T-cell (primary cell): ENCODE data around the gene LAPTM5. TPM values are rescaled to one million over a fixed set of nuclear protein-coding genes. Genes with fewer than 3 reads are reported as not detected.

ENCODE experiments used
- ATAC-seq, 4 experiments: fragments of 200-7000 bp in 3 of 4; fragments of 150-1000 bp in 1 of 4; cut with Tn5 transposase; replicated peaks in 1 of 4; 1 replicate in 3 of 4; 2 replicates in 1 of 4; pipeline ENCODE4 v1.10.0; 2021; ENCODE audit warnings: moderate library complexity in 3 of 4, mild to moderate bottlenecking in 2 of 4, moderate number of reproducible peaks in 1 of 4
- CTCF ChIA-PET, 2 donors: fragments of 300-600 bp; sonication (Branson Sonifier 250); formaldehyde crosslinking; loops; one replicate each; lab custom pipeline; 2022; ENCODE audit warnings: antibody characterized with exemption in 2 of 2; lab: Charles Lee
- POLR2A ChIA-PET, 2 donors: fragments of 300-600 bp; sonication (Branson Sonifier 250); formaldehyde crosslinking; loops; one replicate each; lab custom pipeline; 2022; ENCODE audit warnings: antibody characterized with exemption in 2 of 2; lab: Charles Lee
- DNase-seq, 35 experiments: peaks; one replicate each; pipeline versions ENCODE4 v3.0.0 to v3.0.0-alpha.2; 2013 to 2023
- H3K27ac ChIP-seq: one replicate; pipeline ENCODE4 v1.5.1; 2013; ENCODE audit warnings: low read length
- H3K27me3 ChIP-seq, 2 experiments: replicated peaks in 1 of 2; 1 replicate in 1 of 2; 2 replicates in 1 of 2; pipeline versions ENCODE4 v1.6.1 to v1.7.0; 2013; ENCODE audit warnings: low read length in 1 of 2, mixed read lengths in 1 of 2; ENCODE audit not compliant: control insufficient read depth in 2 of 2, insufficient read depth in 2 of 2; ENCODE audit errors: extremely low read depth in 1 of 2
- H3K36me3 ChIP-seq, 2 donors: 1 replicate in 1 of 2; 2 replicates in 1 of 2; pipeline versions ENCODE4 v1.6.1 to v1.7.0; 2013; ENCODE audit warnings: low read length in 1 of 2; ENCODE audit not compliant: control insufficient read depth in 2 of 2, insufficient read depth in 1 of 2; ENCODE audit errors: extremely low read depth in 1 of 2
- H3K4me1 ChIP-seq, 2 experiments: 1 replicate in 1 of 2; 2 replicates in 1 of 2; pipeline versions ENCODE4 v1.6.1 to v1.7.0; 2013; ENCODE audit warnings: low read length in 2 of 2, mixed read lengths in 1 of 2; ENCODE audit not compliant: insufficient read depth in 2 of 2, control insufficient read depth in 1 of 2; ENCODE audit errors: extremely low read depth in 1 of 2
- H3K4me3 ChIP-seq, 2 donors: 1 replicate in 1 of 2; 2 replicates in 1 of 2; pipeline versions ENCODE4 v1.5.1 to v1.7.0; 2013; ENCODE audit warnings: mild to moderate bottlenecking in 2 of 2, low read length in 1 of 2, moderate library complexity in 1 of 2; ENCODE audit not compliant: control insufficient read depth in 1 of 2; ENCODE audit errors: extremely low read depth in 1 of 2
- H3K9me3 ChIP-seq: 2 replicates; pipeline ENCODE4 v1.7.0; 2013
- H3K27ac Mint-ChIP-seq, 2 donors: one replicate each; pipeline ENCODE4 v1.8.0; 2020 to 2021; ENCODE audit warnings: mild to moderate bottlenecking in 2 of 2, mixed read lengths in 2 of 2
- H3K27me3 Mint-ChIP-seq, 2 donors: one replicate each; pipeline ENCODE4 v1.8.0; 2021 to 2022; ENCODE audit warnings: mixed read lengths in 2 of 2
- H3K36me3 Mint-ChIP-seq: one replicate; pipeline ENCODE4 v1.8.0; 2021; ENCODE audit warnings: mixed read lengths
- H3K4me1 Mint-ChIP-seq, 3 donors: one replicate each; pipeline ENCODE4 v1.8.0; 2020 to 2022; ENCODE audit warnings: mixed read lengths in 3 of 3, mild to moderate bottlenecking in 1 of 3
- H3K4me3 Mint-ChIP-seq, 3 donors: one replicate each; pipeline ENCODE4 v1.8.0; 2020 to 2022; ENCODE audit warnings: mild to moderate bottlenecking in 3 of 3, mixed read lengths in 3 of 3, moderate library complexity in 3 of 3
- H3K9me3 Mint-ChIP-seq, 3 donors: one replicate each; pipeline ENCODE4 v1.8.0; 2020 to 2022; ENCODE audit warnings: mixed read lengths in 3 of 3
- WGBS: methylation state at CpG from one replicate; pipeline ENCODE4 v1.1.5; 2013; ENCODE audit warnings: missing lambda C conversion rate; ENCODE audit not compliant: insufficient coverage; 5-methylcytosine and 5-hydroxymethylcytosine counted together
- total RNA-seq, 35 experiments: library from RNA in 6 of 35; stranded (reverse) in 6 of 35; fragments of 120-200 nt in 1 of 35; gene quantifications; one replicate each; pipeline versions ENCODE4 v1.2.1 to v1.2.4 and lab custom pipeline; 2013 to 2026

Gene LAPTM5
- total RNA-seq, 5 donors from 2014 or later (not counting 1 experiment from before 2014, with no cell fraction given) = 529 to 586 (median 559) TPM

DNA sequence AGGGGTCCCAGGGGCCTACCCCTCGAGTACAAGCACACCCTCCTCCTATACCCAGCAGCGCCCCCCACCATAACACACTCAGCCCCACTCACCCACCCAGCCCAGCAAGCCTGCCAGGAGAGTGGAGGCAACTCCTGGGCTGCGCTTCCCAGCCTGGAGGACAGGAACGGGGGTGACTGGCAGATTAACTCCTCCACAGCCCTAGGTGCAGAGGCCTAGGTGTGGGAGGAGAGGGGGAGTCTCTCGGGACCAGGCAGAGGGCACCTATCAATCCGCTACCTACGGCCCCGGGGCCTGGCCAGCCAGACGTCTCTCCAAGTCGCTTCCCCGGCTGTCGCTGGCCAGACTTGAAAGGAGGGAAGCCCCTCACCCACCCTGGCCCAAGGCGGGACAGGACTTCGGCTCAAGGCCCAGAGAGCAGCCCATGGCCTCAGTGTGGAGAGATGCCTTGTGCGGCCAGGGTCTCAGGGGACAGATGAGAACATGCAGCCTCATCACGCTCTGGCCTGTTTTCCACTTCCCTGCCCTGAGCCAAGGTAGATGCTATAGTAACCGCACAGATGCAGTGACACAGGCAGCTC, 59.1 kb downstream of the LAPTM5 start:
- no peak overlapping the region for H3K4me3 Mint-ChIP-seq
- ATAC-seq (no peak), DNase-seq (no peak)
- Histone ChIP-seq H3K4me3 (no peak overlapping the region), H3K27me3 (peaks cover 0 to 15% of the 10 kb centered on the region in 2 experiments), H3K27ac (no peak overlapping the region), H3K36me3 (no peaks in the 10 kb centered on the region), H3K4me1 (no peaks in the 10 kb centered on the region), H3K9me3 (no peaks in the 10 kb centered on the region)
- no peaks in the 10 kb centered on the region for H3K4me1 Mint-ChIP-seq
- 81% methylated on average over 13 of the region's 17 CpGs for WGBS
- peaks cover 0 to 4% of the 10 kb centered on the region in 2 donors for H3K27me3 Mint-ChIP-seq
- H3K27ac Mint-ChIP-seq = no peak overlapping the region
- no peaks in the 10 kb centered on the region for H3K9me3 Mint-ChIP-seq
- H3K36me3 Mint-ChIP-seq = no peaks in the 10 kb centered on the region
- CTCF ChIA-PET = no interaction called here
- POLR2A ChIA-PET = no interaction called here

- H3K4me1 Mint-ChIP-seq = peaks cover 0 to 3% (median 0%) of the 10 kb centered on the region in 3 donors
Observed at GRCh38 chr1:30697571-30698376, 59.8 kb downstream of the LAPTM5 start.

DNA sequence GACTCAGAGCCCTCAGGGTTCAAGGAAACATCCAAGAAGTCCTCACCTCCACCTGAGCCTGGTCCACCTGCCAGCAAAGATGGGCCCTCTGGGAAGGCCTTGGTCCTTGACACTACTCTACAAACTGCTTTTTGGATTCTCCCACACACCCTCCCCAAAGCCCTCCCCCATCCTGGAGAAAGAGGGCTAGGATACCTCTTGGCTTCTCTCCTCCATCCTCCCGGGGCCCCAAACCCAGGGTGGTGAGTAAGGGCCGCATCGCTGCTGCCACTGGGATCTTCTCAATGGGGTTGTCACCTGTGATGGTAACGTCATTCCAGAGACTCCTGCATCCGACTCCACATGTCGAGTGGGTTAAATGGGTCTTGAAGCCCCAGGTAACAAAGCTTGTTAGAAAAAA, 60.7 kb downstream of the LAPTM5 start:
- Histone ChIP-seq H3K4me1 (no peaks in the 10 kb centered on the region), H3K4me3 (no peak overlapping the region), H3K27ac (no peak overlapping the region), H3K36me3 (no peaks in the 10 kb centered on the region), H3K27me3 (peaks cover 0 to 27% of the 10 kb centered on the region in 2 experiments), H3K9me3 (no peaks in the 10 kb centered on the region)
- Mint-ChIP-seq H3K27ac (no peak overlapping the region), H3K4me1 (peaks cover 0 to 12% (median 3%) of the 10 kb centered on the region in 3 donors), H3K36me3 (no peaks in the 10 kb centered on the region), H3K9me3 (no peaks in the 10 kb centered on the region), H3K27me3 (peaks cover 0 to 8% of the 10 kb centered on the region in 2 donors), H3K4me3 (no peak overlapping the region)
- no peak for DNase-seq
- ATAC-seq = no peak
- ChIA-PET CTCF (no interaction called here), POLR2A (no interaction called here)
- WGBS = 98% methylated on average over 5 of the region's 6 CpGs

More at GRCh38 chr1:30697571-30698376, 59.8 kb downstream of the LAPTM5 start:
- no peak overlapping the region for H3K4me3 ChIP-seq
- peaks cover 0 to 21% of the 10 kb centered on the region in 2 experiments for H3K27me3 ChIP-seq
- Mint-ChIP-seq H3K9me3 (no peaks in the 10 kb centered on the region), H3K27ac (no peak overlapping the region), H3K36me3 (no peaks in the 10 kb centered on the region), H3K27me3 (peaks cover 0 to 6% of the 10 kb centered on the region in 2 donors), H3K4me3 (no peak overlapping the region)
- ChIA-PET CTCF (no interaction called here), POLR2A (no interaction called here)
- no peak overlapping the region for H3K27ac ChIP-seq
- no peaks in the 10 kb centered on the region for H3K9me3 ChIP-seq
- WGBS = 71% methylated on average over 7 of the region's 9 CpGs
- no peak for ATAC-seq
- no peaks in the 10 kb centered on the region for H3K36me3 ChIP-seq
- H3K4me1 ChIP-seq = no peaks in the 10 kb centered on the region
- DNase-seq = no peak

- H3K4me3 ChIP-seq = no peak overlapping the region
- ChIA-PET POLR2A (no interaction called here), CTCF (no interaction called here)
- no peaks in the 10 kb centered on the region for H3K36me3 ChIP-seq
- DNase-seq (no peak), ATAC-seq (no peak)
- Mint-ChIP-seq H3K9me3 (no peaks in the 10 kb centered on the region), H3K27me3 (peaks cover 0 to 15% of the 10 kb centered on the region in 2 donors), H3K27ac (peak overlapping the region in 1 of 2 donors; percentile 21), H3K4me1 (peaks cover 0 to 14% (median 3%) of the 10 kb centered on the region in 3 donors), H3K4me3 (no peak overlapping the region), H3K36me3 (no peaks in the 10 kb centered on the region)
- H3K27ac ChIP-seq = no peak overlapping the region
- 67% methylated on average over 3 of the region's 6 CpGs for whole genome bisulfite sequencing
- no peaks in the 10 kb centered on the region for H3K4me1 ChIP-seq
- peaks cover 0 to 26% of the 10 kb centered on the region in 2 experiments for H3K27me3 ChIP-seq
- H3K9me3 ChIP-seq = no peaks in the 10 kb centered on the region
Observed at GRCh38 chr1:30695439-30695841, 62.1 kb downstream of the LAPTM5 start.

DNA sequence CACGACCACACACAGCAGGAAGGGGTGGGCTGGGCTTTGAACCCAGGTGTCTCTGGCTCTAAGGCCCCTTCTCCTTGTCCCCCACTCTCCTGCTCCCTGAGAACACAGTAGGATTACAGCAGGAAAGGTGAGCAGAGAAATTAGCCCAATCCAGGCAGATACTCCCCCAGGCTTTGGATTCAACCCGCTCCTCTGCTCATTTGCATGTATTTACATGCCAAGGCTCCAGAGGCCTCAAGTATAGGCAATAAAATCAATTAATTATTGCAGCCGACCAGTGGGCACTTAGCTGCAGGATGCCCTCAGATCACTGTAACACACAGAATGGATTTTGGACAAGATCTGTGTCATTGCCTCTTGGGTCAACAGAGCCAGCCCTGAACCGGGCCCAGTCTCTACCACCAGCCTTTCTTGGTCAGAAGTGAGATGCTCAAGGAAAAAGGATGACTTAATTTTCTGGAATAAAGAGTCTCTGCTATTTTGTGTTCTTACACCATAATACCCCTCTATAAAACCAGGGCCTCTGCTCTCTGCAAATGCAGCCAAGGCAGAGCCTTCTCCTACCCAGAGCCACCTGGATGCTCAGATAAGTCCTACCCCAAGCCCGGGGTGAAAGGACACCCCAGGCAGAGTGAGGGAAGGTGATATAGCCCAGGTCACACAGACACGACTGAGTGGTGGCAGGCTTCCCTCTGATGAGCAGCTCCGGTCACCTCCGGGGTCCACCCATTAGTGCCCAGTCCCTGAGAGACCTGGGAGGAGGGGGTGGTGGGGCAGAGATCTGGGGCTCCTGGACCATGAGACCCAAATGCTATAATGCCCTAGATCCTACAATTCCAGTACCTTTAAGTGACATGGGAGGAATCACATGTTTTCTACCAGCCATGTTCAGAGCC, 63.0 kb downstream of the LAPTM5 start:
- DNase-seq (no peak), ATAC-seq (no peak)
- 27% methylated on average over 2 of the region's 8 CpGs for WGBS
- no peaks in the 10 kb centered on the region for H3K9me3 Mint-ChIP-seq
- peaks cover 0 to 14% (median 3%) of the 10 kb centered on the region in 3 donors for H3K4me1 Mint-ChIP-seq
- Histone ChIP-seq H3K27ac (no peak overlapping the region), H3K27me3 (peaks cover 0 to 26% of the 10 kb centered on the region in 2 experiments), H3K9me3 (no peaks in the 10 kb centered on the region), H3K4me1 (no peaks in the 10 kb centered on the region), H3K4me3 (no peak overlapping the region), H3K36me3 (no peaks in the 10 kb centered on the region)
- POLR2A ChIA-PET = no interaction called here
- peaks cover 0 to 15% of the 10 kb centered on the region in 2 donors for H3K27me3 Mint-ChIP-seq
- H3K36me3 Mint-ChIP-seq = no peaks in the 10 kb centered on the region
- H3K27ac Mint-ChIP-seq = no peak overlapping the region
- H3K4me3 Mint-ChIP-seq = no peak overlapping the region
- CTCF ChIA-PET = no interaction called here

- H3K27me3 Mint-ChIP-seq = peaks cover 0 to 15% of the 10 kb centered on the region in 2 donors
- Histone ChIP-seq H3K36me3 (no peaks in the 10 kb centered on the region), H3K9me3 (no peaks in the 10 kb centered on the region), H3K27me3 (peaks cover 0 to 32% of the 10 kb centered on the region in 2 experiments), H3K27ac (no peak overlapping the region), H3K4me3 (no peak overlapping the region), H3K4me1 (no peaks in the 10 kb centered on the region)
- H3K4me1 Mint-ChIP-seq = peaks cover 0 to 14% (median 3%) of the 10 kb centered on the region in 3 donors
- H3K9me3 Mint-ChIP-seq = no peaks in the 10 kb centered on the region
- H3K36me3 Mint-ChIP-seq = no peaks in the 10 kb centered on the region
- POLR2A ChIA-PET = no interaction called here
- no peak overlapping the region for H3K4me3 Mint-ChIP-seq
- DNase-seq (no peak), ATAC-seq (no peak)
- CTCF ChIA-PET = no interaction called here
- 78% methylated on average over 3 of the region's 5 CpGs for WGBS
- H3K27ac Mint-ChIP-seq = no peak overlapping the region
Observed at GRCh38 chr1:30693822-30694221, 63.8 kb downstream of the LAPTM5 start.
